Activated T-cell treated with anti-CD3 and anti-CD28 coated beads, Interleukin-2, amount 50 U/mL, for 1 hour (primary cell): ENCODE measurements around the gene DDT.
"Not testable (repeated sequence)": the region's sequence is repeated elsewhere in the genome, so short reads cannot be mapped to it uniquely, and the experiment has no call there.

ENCODE experiments used
- DNase-seq: peaks from one replicate; pipeline ENCODE4 v3.0.0-alpha.2; 2020

The DDT gene

DNA sequence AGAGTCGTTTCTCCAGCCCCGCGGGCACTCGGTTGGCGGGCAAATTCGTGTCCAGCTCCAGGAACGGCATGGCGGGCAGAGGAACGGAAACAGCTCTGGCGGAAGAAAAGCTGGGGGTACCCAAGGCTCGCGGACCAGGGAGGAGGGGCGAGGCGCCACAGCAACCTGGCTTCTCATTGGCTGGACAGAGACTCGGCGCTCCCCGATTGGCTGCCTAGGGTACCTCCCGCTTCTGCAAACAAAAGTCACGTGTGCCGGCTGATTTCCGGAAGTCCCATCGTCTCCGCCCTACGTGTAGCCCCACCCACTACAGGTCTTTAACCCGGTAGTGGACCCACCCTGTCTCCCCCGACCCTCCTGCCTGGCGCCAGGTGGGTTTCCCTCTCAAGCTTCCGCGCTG lies at the start of gene DDT:
DDT (minus strand) TSS at position 97 of the 400 bp plus-strand sequence; CDS start at position 70, 27 bp downstream.
- DNase-seq: not testable (repeated sequence)

GRCh38 chr22:24023204-24023789 lies 49.1 kb upstream of the DDT start:
- no peak for DNase-seq

- DNase-seq: no peak
These were observed 47.1 kb upstream of the DDT start for GRCh38 chr22:24021304-24021703.

DNA sequence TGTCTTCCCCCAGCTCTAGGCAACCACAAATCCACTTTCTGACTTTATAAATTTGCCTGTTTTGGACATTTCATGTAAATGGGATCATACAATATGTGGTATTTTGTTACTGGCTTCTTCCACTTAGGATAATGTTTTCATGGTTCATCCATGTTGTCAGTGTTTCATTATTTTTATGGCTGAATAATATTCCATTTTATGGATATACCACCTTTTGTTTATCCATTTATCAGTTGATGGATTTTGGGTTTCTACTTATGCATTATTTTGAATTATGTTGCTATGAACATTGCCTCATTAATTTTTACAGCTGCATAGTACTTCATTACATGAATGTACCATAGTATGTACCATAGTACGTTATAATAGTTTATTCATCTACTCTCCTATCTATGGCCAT lies 41.9 kb upstream of the DDT start:
- DNase-seq: no peak

DNA sequence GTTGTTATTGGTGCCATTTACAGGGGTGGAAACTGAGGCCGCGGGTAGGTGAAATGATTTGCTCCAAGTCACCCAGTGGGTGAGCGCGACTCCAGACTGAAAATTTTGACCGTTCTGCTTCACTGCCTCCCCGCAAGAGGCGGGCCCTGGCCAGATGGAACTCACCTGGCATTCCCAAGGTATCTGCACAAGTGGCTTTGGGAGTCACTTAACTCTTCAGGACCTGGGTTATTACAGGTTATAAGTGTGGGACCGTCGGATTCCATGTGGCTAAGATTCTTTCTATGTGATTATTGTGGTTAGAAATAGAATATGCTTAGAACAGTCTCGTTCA lies 37.5 kb upstream of the DDT start:
- DNase-seq: no peak

GRCh38 chr22:24010018-24010391 lies 35.8 kb upstream of the DDT start:
- no peak for DNase-seq

DNA sequence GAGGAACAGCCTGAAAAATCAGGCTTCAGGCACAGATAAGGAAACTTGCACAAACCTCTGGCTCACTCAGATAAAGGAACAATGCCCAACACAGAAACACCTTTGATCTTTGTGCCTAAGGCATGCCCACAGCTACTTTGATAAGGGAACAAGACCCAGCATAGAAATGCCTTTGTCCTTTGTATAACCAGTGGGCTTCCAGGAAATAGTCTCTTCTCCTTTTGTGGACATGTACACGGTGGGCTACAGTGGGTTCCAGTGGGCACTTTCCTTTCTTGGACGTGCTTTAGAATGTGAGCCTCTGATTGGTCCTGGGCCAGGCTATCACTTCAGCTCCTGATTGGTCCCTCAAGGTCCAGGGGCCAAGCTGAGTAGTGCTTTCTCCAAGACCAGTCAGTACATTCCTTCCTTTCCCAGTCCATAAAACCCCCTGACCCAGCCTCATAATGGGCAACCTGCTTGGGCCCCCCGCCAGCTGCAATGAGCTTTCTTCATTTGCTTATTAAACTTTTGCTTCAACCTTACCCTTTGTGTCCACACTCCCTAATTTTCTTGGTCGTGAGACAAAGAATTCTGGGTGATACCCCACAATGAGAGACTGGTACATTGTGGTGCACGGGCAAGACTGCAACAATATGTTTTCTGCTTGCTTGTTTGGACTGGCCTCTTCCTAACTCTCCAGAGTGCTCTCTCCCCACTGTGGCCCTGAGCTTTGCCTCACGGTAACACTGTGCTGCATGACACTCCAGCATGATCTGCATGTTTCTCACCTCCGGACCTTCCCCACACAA lies 35.2 kb upstream of the DDT start:
- DNase-seq: no peak

DNA sequence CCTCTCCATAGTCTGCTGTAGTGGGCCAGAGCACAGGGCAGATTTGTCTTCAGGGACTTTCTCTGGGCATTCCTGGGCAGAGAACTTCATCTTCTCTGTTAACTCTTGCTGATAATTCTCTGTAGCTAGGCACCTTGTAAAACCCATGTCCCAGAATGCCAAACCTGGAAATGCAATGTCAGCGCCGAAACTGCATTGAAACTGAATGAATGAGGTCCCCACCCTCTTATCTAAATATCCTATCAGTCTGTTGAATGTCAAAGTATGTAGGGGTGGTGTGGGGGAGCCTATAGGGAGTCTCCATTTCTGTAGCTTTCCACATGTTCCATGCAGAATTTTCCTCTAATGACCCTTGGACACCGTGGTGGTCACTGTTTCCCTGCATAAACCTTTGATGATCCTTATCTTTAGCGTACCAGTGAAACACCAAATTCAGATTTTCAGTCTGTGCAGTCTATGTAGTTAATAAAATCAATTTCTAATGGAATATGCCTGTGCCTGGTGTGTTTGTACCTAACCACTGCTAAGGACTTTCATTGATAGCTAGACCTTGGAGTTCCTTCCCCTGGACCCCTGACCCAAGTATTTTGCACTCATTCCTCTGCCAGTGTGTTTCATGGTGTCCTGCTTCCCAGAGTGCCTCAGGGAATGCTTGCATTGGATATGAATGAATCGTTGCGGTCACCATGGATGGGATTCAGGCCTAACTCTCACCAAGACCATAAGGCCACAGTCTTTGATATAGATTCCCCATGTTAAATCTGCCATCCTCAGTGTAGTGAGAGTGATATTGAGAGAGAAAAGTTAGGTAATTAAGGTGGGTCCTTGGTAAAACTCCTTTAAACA lies 34.4 kb upstream of the DDT start:
- no peak for DNase-seq

DNA sequence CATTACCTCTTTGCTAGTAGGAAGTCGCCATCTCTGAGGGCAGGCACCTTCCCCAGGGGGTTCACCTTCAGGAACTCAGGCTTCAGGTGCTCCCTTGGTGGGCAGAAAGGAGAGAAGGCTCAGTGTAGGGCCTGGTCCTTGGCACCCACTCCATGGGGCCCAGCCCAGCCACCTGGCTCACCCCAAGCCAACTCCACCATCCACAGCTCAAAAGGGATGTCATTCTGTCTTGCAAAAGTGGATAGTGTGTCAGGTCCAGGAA lies 33.7 kb upstream of the DDT start:
- DNase-seq: no peak

- no peak for DNase-seq
These were observed 33.2 kb upstream of the DDT start for GRCh38 chr22:24007253-24008021.

DNA sequence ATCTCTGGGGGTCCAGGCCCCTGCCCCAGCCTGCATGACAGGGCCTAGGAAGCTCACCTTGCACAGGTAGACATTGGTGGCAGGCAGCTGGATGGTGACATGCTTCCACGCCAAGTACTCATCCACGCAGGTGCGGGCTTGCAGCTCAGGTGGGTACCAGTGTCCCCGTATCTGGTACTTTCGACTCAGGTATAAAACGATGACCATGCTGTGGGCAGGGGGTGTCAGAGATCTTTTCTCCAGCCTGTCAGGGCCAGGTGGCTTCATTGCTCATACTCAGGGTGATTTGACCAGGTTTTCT lies 32.6 kb upstream of the DDT start:
- DNase-seq: no peak

DNA sequence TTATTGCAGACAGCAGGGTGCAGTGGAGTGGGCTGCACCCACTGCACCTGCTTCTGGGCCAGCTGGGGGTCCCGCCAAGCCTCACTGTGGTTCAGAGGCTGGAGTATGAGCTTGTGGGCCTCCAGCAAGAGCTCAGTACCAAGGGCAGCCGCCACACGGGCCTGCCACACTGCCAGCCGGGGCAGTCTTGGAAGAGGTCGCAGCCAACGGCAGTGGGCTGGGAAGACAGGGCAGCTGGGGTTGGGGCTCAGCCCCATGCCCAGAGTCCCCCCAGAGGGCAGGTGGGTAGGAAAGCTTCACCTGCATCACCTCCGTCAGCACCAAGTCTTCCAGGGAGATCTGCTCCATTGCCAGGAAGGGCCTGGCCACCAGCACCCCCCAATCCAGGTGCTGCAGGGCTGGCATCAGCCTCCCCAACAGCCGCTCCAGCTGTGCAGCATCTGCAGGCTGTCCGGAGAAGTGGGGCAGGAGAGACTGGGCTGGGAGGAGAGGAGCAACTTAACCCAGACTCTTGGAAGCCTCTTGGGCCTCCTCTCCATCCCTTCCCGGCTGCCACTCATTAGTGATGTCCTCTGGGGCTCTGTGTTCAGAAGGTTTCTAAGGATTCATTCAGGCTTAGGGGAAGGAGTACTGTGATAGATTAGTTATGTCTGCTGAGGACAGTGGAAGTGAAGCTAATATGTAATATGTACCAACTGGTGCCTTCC lies 32.1 kb upstream of the DDT start:
- DNase-seq: no peak

GRCh38 chr22:24005201-24005600 lies 31.0 kb upstream of the DDT start, which contains the start of gene GSTT4:
GSTT4 (minus strand) TSS chr22:24005453; CDS start chr22:24005356, 97 bp downstream.
- DNase-seq: no peak

GRCh38 chr22:24003887-24004286 lies 29.6 kb upstream of the DDT start:
- DNase-seq: no peak

DNA sequence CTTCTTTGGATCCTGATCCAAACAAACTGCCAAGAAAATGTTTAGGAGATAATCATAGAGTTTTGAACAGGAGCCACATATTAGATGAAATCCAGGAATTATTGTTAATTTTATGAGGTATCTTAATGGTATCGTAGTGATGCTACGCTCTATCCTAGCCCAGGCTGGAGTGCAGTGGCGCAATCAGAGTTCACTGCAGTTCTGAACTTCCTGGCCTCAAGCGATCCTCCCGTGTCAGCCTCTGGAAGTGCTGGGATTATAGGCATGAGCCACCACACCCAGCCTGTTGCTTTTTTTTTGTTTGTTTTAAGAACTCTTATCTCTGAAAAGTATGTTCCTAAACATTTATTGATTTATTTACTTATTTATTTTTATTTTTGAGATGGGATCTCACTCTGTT lies 28.6 kb upstream of the DDT start:
- no peak for DNase-seq

DNA sequence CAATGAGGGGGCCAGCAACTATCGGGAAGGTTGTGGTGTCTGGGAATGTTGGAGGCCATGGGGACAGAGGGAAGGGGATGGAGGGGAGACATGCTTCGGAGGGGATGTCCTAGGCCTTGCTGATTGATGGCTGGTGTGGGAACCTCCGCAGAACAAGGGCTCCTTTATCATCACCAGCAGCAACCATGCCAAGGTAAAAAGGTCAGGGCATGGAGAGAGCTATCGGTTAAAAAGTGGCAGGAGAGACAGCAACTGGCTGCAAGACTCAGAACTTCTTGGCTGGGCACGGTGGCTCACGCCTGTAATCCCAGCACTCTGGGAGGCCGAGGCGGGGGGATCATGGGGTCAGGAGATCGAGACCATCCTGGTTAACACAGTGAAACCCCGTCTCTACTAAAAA lies 28.0 kb upstream of the DDT start:
- DNase-seq: no peak

DNA sequence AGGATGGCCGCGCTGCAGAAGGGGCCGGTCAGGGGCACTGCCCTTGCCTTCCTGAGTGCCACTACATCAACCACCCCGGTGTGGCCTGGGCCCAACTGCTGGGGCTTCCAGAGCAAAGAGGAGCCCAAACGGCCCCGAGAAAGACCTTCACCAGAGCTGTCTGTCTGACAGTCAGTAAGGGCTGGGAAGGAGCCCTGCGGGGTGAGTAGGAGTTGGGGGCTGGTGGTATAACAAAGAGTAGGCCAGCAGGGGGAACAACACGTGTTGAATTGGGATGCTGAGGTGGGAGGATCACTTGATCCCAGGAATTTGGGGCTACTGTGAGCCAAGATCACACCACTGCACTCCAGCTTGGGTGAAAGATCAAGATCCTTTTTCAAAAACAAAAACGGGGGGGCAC lies 27.1 kb upstream of the DDT start:
- no peak for DNase-seq

- DNase-seq: not testable (repeated sequence)
These were observed 25.5 kb upstream of the DDT start for GRCh38 chr22:23999779-24000178.

DNA sequence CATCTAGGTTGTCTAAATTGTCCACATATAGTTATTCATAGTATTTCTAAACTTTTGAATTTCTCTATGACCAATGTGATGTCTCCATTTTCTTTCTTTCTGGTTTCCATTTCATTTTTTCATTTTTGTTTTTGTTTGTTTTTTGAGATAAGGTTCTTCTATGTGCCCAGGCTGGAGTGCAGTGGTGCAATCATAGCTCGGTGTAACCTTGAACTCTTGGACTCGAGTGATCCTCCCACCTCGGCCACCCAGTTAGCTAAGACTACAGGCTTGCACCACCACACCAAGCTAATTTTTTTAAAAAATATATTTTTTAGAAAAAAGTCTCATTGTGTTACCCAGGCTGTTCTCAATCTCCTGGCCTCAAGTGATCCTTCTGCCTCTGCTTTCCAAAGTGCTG lies 22.9 kb upstream of the DDT start:
- DNase-seq: no peak

GRCh38 chr22:23993581-23994177 lies 19.4 kb upstream of the DDT start:
- not testable (repeated sequence) for DNase-seq

DNA sequence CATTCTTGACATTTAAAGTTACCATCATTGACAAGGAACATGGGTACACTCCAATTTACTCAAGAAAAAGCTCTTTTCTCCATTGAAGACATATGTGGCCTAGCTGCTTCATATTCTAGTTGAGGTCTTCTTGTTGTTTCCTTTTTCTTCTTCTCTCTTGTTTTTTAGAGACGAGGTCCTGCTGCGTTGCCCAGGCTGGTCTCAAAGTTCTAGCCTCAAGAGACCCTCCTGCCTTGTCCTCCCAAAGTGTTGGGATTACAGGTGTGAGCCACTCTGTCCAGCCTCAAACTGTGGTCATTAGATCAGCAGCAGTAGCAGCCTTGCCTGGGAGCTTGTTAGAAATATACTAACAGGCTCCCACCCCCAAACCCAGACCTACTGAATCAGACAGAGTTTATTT lies 18.8 kb upstream of the DDT start:
- not testable (repeated sequence) for DNase-seq

DNA sequence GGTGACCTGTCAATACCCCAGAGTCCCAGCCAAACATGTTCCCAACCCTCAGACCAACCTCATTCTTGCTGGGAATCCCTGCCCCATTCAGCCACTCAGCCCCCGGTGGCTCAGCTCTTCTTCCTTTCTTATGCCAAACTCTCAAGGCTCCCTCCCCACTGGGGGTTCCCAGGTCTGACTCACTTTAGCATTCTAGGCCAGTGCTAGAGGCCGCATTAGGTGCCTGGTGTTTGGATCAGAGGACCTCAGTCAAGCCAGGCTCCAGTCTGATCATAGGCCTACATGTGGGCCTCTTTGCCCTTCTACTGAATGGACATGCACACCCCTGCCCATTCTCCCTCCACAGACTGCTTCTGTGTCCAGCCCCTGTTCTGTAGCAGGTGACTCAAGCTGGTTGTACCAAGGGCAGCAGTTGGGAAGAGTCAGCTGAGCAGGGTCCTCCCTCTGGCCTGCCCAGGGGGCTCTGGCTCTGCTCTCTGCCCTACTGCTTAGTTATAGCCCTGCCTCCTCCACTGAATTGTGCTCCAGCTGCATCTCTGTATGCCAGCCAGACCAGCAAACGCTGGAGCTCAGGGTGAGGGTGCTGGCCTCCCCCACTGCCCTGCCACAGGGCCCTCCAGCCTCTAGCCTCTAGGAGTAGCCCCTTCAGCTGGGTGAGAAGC lies 15.5 kb upstream of the DDT start:
- not testable (repeated sequence) for DNase-seq
